ENCODE results near the gene NANOS3. TPM values are rescaled to one million over a fixed set of nuclear protein-coding genes. Genes with fewer than 3 reads are reported as not detected.

NANOS3 gene
- total RNA-seq, 1 donor from 2014 or later = not detected

- no peaks in the 10 kb centered on the region for H3K36me3 Mint-ChIP-seq (ENCODE audit: unreplicated experiment)
- peaks cover 2% of the 10 kb centered on the region for H3K27me3 Mint-ChIP-seq (ENCODE audit: unreplicated experiment)
- no peak for TF ChIP-seq CTCF (IDR thresholded peaks at IDR 0.05; ENCODE audit: partially characterized antibody, unreplicated experiment)
- H3K9me3 Mint-ChIP-seq (ENCODE audit: unreplicated experiment) = peaks cover 2% of the 10 kb centered on the region
- no peak overlapping the region for H3K27ac Mint-ChIP-seq (ENCODE audit: unreplicated experiment)
- H3K4me1 Mint-ChIP-seq (ENCODE audit: low read depth, unreplicated experiment) = peaks cover 6% of the 10 kb centered on the region
- H3K4me3 Mint-ChIP-seq (ENCODE audit: unreplicated experiment) = no peak overlapping the region
- no peak for DNase-seq
These were observed 5.9 kb downstream of the NANOS3 start for GRCh38 chr19:13882836-13883235.

GRCh38 chr19:13883516-13884064 is 6.7 kb downstream of the NANOS3 start:
- Mint-ChIP-seq H3K4me3 (ENCODE audit: unreplicated experiment) (no peak overlapping the region), H3K36me3 (ENCODE audit: unreplicated experiment) (no peaks in the 10 kb centered on the region), H3K27me3 (ENCODE audit: unreplicated experiment) (peaks cover 2% of the 10 kb centered on the region), H3K9me3 (ENCODE audit: unreplicated experiment) (peaks cover 2% of the 10 kb centered on the region), H3K27ac (ENCODE audit: unreplicated experiment) (no peak overlapping the region), H3K4me1 (ENCODE audit: low read depth, unreplicated experiment) (peaks cover 6% of the 10 kb centered on the region)
- DNase-seq = no peak
- peak; percentile 28 for TF ChIP-seq CTCF (IDR thresholded peaks at IDR 0.05; ENCODE audit: partially characterized antibody, unreplicated experiment)

DNA sequence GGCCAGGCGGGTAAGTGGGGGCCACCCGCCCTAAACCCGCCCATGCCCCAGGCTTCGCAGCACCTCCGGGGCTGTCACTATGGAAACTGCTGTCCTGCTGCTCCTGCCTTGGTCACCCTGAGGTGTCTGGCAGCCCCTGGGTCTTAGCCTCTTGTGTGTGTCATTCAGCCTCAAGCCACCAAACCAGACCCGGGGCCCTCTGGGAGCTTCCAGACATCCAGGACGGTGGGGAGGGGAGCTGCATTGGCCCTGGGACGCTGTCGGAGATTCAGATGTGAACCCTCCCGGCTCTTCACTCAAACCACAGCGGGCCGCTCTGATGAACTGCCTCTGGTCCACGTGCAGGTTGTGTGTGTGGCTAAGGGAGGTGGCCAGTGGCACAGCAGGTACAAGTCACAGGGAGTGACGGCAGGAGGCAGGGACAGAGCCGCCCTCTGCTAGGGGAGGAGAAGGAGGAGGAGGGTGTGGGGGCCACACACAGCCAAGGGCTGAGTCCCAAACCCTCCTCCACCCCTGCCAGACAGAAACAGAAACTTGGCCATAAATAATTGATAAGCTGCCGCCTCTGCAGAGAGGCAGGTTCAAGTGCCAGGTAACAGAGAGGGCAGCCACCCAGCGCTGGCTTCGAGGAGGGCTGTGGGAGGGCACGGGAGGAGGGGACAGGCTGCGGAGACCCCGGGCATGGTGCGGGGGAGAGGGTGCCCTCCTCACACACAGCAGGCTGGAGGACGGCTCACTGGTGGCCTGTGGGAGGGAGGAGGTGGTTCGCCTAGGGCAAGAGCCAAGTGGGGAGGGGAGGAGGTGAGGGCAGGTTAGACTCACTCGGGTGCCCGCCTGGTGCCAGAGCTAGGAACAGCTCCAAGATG is 8.0 kb downstream of the NANOS3 start:
- H3K4me3 Mint-ChIP-seq (ENCODE audit: unreplicated experiment) = no peak overlapping the region
- no peaks in the 10 kb centered on the region for H3K9me3 Mint-ChIP-seq (ENCODE audit: unreplicated experiment)
- H3K27me3 Mint-ChIP-seq (ENCODE audit: unreplicated experiment) = peaks cover 2% of the 10 kb centered on the region
- H3K4me1 Mint-ChIP-seq (ENCODE audit: low read depth, unreplicated experiment) = peaks cover 6% of the 10 kb centered on the region
- TF ChIP-seq CTCF (IDR thresholded peaks at IDR 0.05; ENCODE audit: partially characterized antibody, unreplicated experiment) = no peak
- H3K27ac Mint-ChIP-seq (ENCODE audit: unreplicated experiment) = no peak overlapping the region
- no peaks in the 10 kb centered on the region for H3K36me3 Mint-ChIP-seq (ENCODE audit: unreplicated experiment)
- DNase-seq = no peak

DNA sequence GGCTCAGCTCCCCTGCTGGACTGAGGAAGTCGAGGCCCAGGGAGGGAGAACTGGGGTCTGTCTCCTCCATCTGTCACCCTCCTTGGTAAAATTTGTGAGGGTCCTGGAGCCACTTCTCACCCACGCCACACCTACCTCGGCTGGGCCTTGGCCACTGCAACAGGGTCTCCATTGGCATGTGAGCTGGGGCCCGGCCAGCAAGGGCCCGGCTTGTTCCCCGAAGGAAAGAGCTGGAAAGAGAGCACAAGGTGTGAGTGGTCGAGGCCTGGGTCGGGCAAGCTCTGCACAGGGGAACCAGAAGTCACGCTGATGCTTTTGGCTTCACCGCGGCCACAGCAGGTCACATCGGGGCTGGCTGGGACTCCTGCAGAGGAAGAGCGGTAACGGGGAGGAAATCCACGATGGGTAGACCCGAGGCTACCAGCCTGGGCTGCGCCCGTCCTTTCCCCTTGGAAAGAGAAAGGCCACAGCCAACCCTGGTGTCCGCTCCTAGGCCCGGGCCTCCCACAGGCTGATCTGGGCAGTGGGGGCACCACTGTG is 9.0 kb downstream of the NANOS3 start:
- Mint-ChIP-seq H3K27ac (ENCODE audit: unreplicated experiment) (no peak overlapping the region), H3K4me1 (ENCODE audit: low read depth, unreplicated experiment) (peaks cover under 1% of the 10 kb centered on the region), H3K27me3 (ENCODE audit: unreplicated experiment) (no peaks in the 10 kb centered on the region), H3K9me3 (ENCODE audit: unreplicated experiment) (no peaks in the 10 kb centered on the region), H3K4me3 (ENCODE audit: unreplicated experiment) (no peak overlapping the region), H3K36me3 (ENCODE audit: unreplicated experiment) (no peaks in the 10 kb centered on the region)
- DNase-seq = no peak
- TF ChIP-seq CTCF (IDR thresholded peaks at IDR 0.05; ENCODE audit: partially characterized antibody, unreplicated experiment) = no peak

DNA sequence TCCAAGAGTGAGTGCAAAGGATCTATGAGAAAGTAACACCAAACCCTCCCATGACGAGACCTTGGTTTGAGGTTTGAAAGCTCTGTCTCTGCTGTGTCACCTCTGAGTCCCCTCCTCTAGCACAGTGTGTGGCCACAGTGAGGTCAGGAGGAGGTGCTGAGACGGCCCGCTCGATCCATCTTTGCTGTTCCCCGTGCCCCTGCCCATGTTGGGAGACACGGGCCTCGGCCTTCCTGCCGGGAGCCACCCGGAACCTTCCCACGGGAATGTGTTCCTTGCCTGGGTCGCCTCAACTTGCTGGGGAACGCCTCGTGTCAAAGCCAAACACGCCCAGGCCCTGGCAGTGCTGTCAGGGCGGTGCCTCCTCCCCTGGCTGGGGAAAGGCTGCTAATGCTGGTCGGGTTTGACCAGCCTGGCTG is 10.1 kb downstream of the NANOS3 start:
- no peak overlapping the region for H3K27ac Mint-ChIP-seq (ENCODE audit: unreplicated experiment)
- H3K4me3 Mint-ChIP-seq (ENCODE audit: unreplicated experiment) = no peak overlapping the region
- TF ChIP-seq CTCF (IDR thresholded peaks at IDR 0.05; ENCODE audit: partially characterized antibody, unreplicated experiment) = no peak
- H3K9me3 Mint-ChIP-seq (ENCODE audit: unreplicated experiment) = no peaks in the 10 kb centered on the region
- H3K36me3 Mint-ChIP-seq (ENCODE audit: unreplicated experiment) = no peaks in the 10 kb centered on the region
- no peaks in the 10 kb centered on the region for H3K27me3 Mint-ChIP-seq (ENCODE audit: unreplicated experiment)
- DNase-seq = no peak
- H3K4me1 Mint-ChIP-seq (ENCODE audit: low read depth, unreplicated experiment) = no peaks in the 10 kb centered on the region

All from glutamatergic neuron (in vitro differentiated cells).